ENCODE data around the gene TBX6.

GRCh38 chr16:30066761-30067583 lies 24.8 kb downstream of the TBX6 start:
- TF ChIP-seq ZNF24 (IDR thresholded peaks at IDR 0.05), result no peak
- TF ChIP-seq CTCF (IDR thresholded peaks at IDR 0.05 in 2 of 3, conservative IDR thresholded peaks at IDR 0.05 in 1 of 3; ENCODE audit: control insufficient read depth in 2 of 3, extremely low read depth in 1 of 3, insufficient read depth in 1 of 3, low read depth in 3 of 3, low read length in 3 of 3), result no peak
- no peak for TF ChIP-seq SIN3A (IDR thresholded peaks at IDR 0.05; ENCODE audit: low read depth, low read length)
- no peak for TF ChIP-seq NFIC (IDR thresholded peaks at IDR 0.05; ENCODE audit: low read depth, low read length)
- TF ChIP-seq SP1 (IDR thresholded peaks at IDR 0.05; ENCODE audit: low read depth, low read length), result no peak
- TF ChIP-seq SMARCA5 (IDR thresholded peaks at IDR 0.05), result no peak
- no peak for TF ChIP-seq SMC3 (IDR thresholded peaks at IDR 0.05; ENCODE audit: borderline replicate concordance, low read length)
- TF ChIP-seq EZH2 (IDR thresholded peaks at IDR 0.05; ENCODE audit: borderline replicate concordance, control insufficient read depth, low read depth, low read length), result no peak
- peak; percentile 57 for TF ChIP-seq POLR2A (IDR thresholded peaks at IDR 0.05; ENCODE audit: low read depth, low read length)
- TF ChIP-seq YY1 (IDR thresholded peaks at IDR 0.05; ENCODE audit: low read depth, low read length), result no peak
- TF ChIP-seq RFX5 (IDR thresholded peaks at IDR 0.05; ENCODE audit: low read depth, low read length), result no peak
- no peak for TF ChIP-seq ZNF207 (IDR thresholded peaks at IDR 0.05; ENCODE audit: borderline replicate concordance)
- no peak for TF ChIP-seq EGR1 (IDR thresholded peaks at IDR 0.05; ENCODE audit: borderline replicate concordance in 1 of 2, low read depth in 2 of 2, low read length in 2 of 2)

Data from GM12878 (cell line).